ENCODE results near the gene ARHGEF6.

DNA sequence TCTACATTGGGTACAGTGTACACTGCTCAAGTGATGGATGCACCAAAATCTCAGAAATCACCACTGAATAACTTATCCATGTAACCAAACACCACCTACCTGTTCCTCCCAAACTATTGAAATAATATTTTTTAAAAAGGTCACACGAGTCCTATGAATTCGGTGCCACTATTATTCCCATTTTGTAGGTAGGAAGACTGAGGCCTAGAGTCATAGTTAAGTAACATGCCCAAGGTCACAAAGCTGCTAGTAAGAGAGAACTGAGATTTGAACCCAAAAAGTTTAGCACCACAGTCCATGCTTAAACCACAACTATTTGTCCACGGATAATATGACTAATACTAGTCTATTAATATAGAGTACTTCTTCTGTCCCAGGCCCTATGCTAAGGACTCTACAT, 2.7 kb downstream of the ARHGEF6 start:
- TF ChIP-seq, protein P1, sequence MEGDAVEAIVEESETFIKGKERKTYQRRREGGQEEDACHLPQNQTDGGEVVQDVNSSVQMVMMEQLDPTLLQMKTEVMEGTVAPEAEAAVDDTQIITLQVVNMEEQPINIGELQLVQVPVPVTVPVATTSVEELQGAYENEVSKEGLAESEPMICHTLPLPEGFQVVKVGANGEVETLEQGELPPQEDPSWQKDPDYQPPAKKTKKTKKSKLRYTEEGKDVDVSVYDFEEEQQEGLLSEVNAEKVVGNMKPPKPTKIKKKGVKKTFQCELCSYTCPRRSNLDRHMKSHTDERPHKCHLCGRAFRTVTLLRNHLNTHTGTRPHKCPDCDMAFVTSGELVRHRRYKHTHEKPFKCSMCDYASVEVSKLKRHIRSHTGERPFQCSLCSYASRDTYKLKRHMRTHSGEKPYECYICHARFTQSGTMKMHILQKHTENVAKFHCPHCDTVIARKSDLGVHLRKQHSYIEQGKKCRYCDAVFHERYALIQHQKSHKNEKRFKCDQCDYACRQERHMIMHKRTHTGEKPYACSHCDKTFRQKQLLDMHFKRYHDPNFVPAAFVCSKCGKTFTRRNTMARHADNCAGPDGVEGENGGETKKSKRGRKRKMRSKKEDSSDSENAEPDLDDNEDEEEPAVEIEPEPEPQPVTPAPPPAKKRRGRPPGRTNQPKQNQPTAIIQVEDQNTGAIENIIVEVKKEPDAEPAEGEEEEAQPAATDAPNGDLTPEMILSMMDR (IDR thresholded peaks at IDR 0.05) = no peak
- TF ChIP-seq POLR2A (IDR thresholded peaks at IDR 0.05) (no peak), POLR2AphosphoS5 (IDR thresholded peaks at IDR 0.05; ENCODE audit: insufficient read depth in 1 of 2, low read depth in 1 of 2) (no peak)

All from vagina (tissue), 2 donors.